HEK293 (cell line): ENCODE data around the gene TBPL1.

Source experiments
- CTCF ChIA-PET: fragments of 350-600 bp; formaldehyde crosslinking; extraction: SDS; loops from one replicate; lab custom pipeline; 2021; ENCODE audit warnings: antibody characterized with exemption; lab: Yijun Ruan, JAX
- POLR2A ChIA-PET: fragments of 300-600 bp; formaldehyde crosslinking; extraction: SDS; loops from one replicate; lab custom pipeline; 2020; ENCODE audit warnings: antibody characterized with exemption, inconsistent platforms; lab: Yijun Ruan, JAX
- H3K27ac ChIP-seq: fragments of 200-500 bp; sonication (Bioruptor generic); 2 replicates; pipeline ENCODE4 v1.5.1; 2014; ENCODE audit warnings: low read depth, low read length, control low read depth, inconsistent platforms; ENCODE audit errors: extremely low read depth
- H3K36me3 ChIP-seq, 2 experiments: fragments of 200-500 bp in 1 of 2; sonication (Bioruptor generic) in 1 of 2; 1 replicate in 1 of 2; 2 replicates in 1 of 2; pipeline ENCODE4 v1.5.1; 2014 to 2017; ENCODE audit warnings: inconsistent platforms in 2 of 2, low read length in 2 of 2; ENCODE audit not compliant: control insufficient read depth in 2 of 2, insufficient read depth in 1 of 2
- H3K4me1 ChIP-seq: fragments of 200-500 bp; sonication (Bioruptor generic); 2 replicates; pipeline ENCODE4 v1.5.1; 2014; ENCODE audit warnings: mild to moderate bottlenecking, low read length, inconsistent platforms; ENCODE audit not compliant: control insufficient read depth, insufficient read depth
- H3K4me3 ChIP-seq: 2 replicates; pipeline ENCODE4 v1.5.1; 2011; ENCODE audit warnings: low read depth, mild to moderate bottlenecking, control low read depth, low read length, moderate library complexity
- H3K9me3 ChIP-seq: fragments of 200-500 bp; sonication (Bioruptor generic); 2 replicates; pipeline ENCODE4 v1.5.1; 2014; ENCODE audit warnings: low read depth, low read length, inconsistent platforms; ENCODE audit not compliant: control insufficient read depth, insufficient read depth
- GLI2 ChIP-seq: fragments of 450-650 bp; formaldehyde crosslinking; IDR thresholded peaks from 2 replicates; pipeline ENCODE4; 2017; ENCODE audit warnings: missing biosample characterization, missing genetic modification characterization, low read depth, borderline replicate concordance
- HOXC10 ChIP-seq: sonication (generic); formaldehyde crosslinking; IDR thresholded peaks from 2 replicates; pipeline ENCODE4 v1.8.1; 2023; ENCODE audit warnings: mild to moderate bottlenecking, missing genetic modification reagents
- KLF17 ChIP-seq: fragments of 450-650 bp; formaldehyde crosslinking; IDR thresholded peaks from 2 replicates; pipeline ENCODE4 v1.5.1; 2016; ENCODE audit warnings: missing biosample characterization, missing genetic modification characterization
- PRDM10 ChIP-seq: fragments of 450-650 bp; formaldehyde crosslinking; IDR thresholded peaks from 2 replicates; pipeline ENCODE4 v1.5.1; 2016; ENCODE audit warnings: missing biosample characterization, missing genetic modification characterization
- YY1 ChIP-seq: fragments of 450-650 bp; formaldehyde crosslinking; IDR thresholded peaks from 2 replicates; pipeline ENCODE4 v1.5.1; 2018; ENCODE audit warnings: missing biosample characterization, missing genetic modification characterization
- ZBTB44 ChIP-seq: fragments of 450-650 bp; IDR thresholded peaks from 2 replicates; pipeline ENCODE4 v1.5.1; 2018; ENCODE audit warnings: missing biosample characterization, mild to moderate bottlenecking, missing genetic modification characterization
- ZNF112 ChIP-seq: fragments of 450-650 bp; formaldehyde crosslinking; IDR thresholded peaks from 2 replicates; pipeline ENCODE4 v1.5.0; 2017; ENCODE audit warnings: missing biosample characterization, missing genetic modification characterization
- ZNF121 ChIP-seq: fragments of 450-650 bp; formaldehyde crosslinking; IDR thresholded peaks from 2 replicates; pipeline ENCODE4 v1.5.1; 2016; ENCODE audit warnings: missing biosample characterization, missing genetic modification characterization
- ZNF175 ChIP-seq: fragments of 450-650 bp; formaldehyde crosslinking; IDR thresholded peaks from 2 replicates; pipeline ENCODE4 v1.5.1; 2016; ENCODE audit warnings: missing biosample characterization, missing genetic modification characterization
- ZNF214 ChIP-seq: fragments of 450-650 bp; formaldehyde crosslinking; IDR thresholded peaks from 2 replicates; pipeline ENCODE4 v1.5.1; 2017; ENCODE audit warnings: missing biosample characterization, mild to moderate bottlenecking, missing genetic modification characterization, borderline replicate concordance
- ZNF248 ChIP-seq: fragments of 450-650 bp; formaldehyde crosslinking; IDR thresholded peaks from 2 replicates; pipeline ENCODE4 v1.5.1; 2017; ENCODE audit warnings: missing biosample characterization, missing genetic modification characterization
- ZNF280C ChIP-seq: fragments of 450-650 bp; formaldehyde crosslinking; IDR thresholded peaks from 2 replicates; pipeline ENCODE4 v1.5.1; 2016; ENCODE audit warnings: missing biosample characterization, missing genetic modification characterization
- ZNF362 ChIP-seq: fragments of 450-650 bp; formaldehyde crosslinking; IDR thresholded peaks from 2 replicates; pipeline ENCODE4 v1.5.1; 2016; ENCODE audit warnings: missing biosample characterization, missing genetic modification characterization
- ZNF366 ChIP-seq: fragments of 450-650 bp; formaldehyde crosslinking; conservative IDR thresholded peaks from 2 replicates; pipeline ENCODE4 v1.5.1; 2016; ENCODE audit warnings: missing biosample characterization, missing genetic modification characterization
- ZNF449 ChIP-seq: fragments of 450-650 bp; formaldehyde crosslinking; IDR thresholded peaks from 2 replicates; pipeline ENCODE4 v1.5.1; 2017; ENCODE audit warnings: missing biosample characterization, mild to moderate bottlenecking, missing genetic modification characterization, moderate library complexity
- ZNF585B ChIP-seq: fragments of 450-650 bp; formaldehyde crosslinking; IDR thresholded peaks from 2 replicates; pipeline ENCODE4 v1.5.1; 2016; ENCODE audit warnings: missing biosample characterization, missing genetic modification characterization
- ZNF600 ChIP-seq: fragments of 450-650 bp; formaldehyde crosslinking; IDR thresholded peaks from 2 replicates; pipeline ENCODE4 v1.5.1; 2016; ENCODE audit warnings: missing biosample characterization, missing genetic modification characterization
- ZNF624 ChIP-seq: fragments of 450-650 bp; formaldehyde crosslinking; IDR thresholded peaks from 2 replicates; pipeline ENCODE4 v1.5.1; 2017; ENCODE audit warnings: missing biosample characterization, missing genetic modification characterization
- ZNF629 ChIP-seq: fragments of 450-650 bp; formaldehyde crosslinking; IDR thresholded peaks from 2 replicates; pipeline ENCODE4 v1.5.1; 2017; ENCODE audit warnings: missing biosample characterization, missing genetic modification characterization
- ZNF639 ChIP-seq: fragments of 450-650 bp; formaldehyde crosslinking; IDR thresholded peaks from 2 replicates; pipeline ENCODE4 v1.5.1; 2016; ENCODE audit warnings: missing biosample characterization, missing genetic modification characterization
- ZNF843 ChIP-seq: fragments of 450-650 bp; formaldehyde crosslinking; IDR thresholded peaks from 2 replicates; pipeline ENCODE4 v1.5.1; 2016; ENCODE audit warnings: missing biosample characterization, missing genetic modification characterization
- ZSCAN16 ChIP-seq: fragments of 450-650 bp; formaldehyde crosslinking; IDR thresholded peaks from 2 replicates; pipeline ENCODE4 v1.5.1; 2016; ENCODE audit warnings: missing biosample characterization, missing genetic modification characterization

Gene TBPL1

GRCh38 chr6:133977983-133978895 is 25.2 kb downstream of the TBPL1 start:
- Histone ChIP-seq H3K4me1 (peaks cover 18% of the 10 kb centered on the region), H3K36me3 (peaks cover 6 to 16% of the 10 kb centered on the region in 2 experiments), H3K27ac (no peak overlapping the region), H3K9me3 (no peaks in the 10 kb centered on the region), H3K4me3 (no peak overlapping the region)
- POLR2A ChIA-PET: interaction anchor here (1.2 to 1.4 kb wide), 2 partner anchors 25 to 26 kb away, joined by 3 to 4 read pairs; partner anchors contain the start of gene TBPL1
- CTCF ChIA-PET: interaction anchor here (0.6 to 10.9 kb wide), 13 partner anchors 11 to 178 kb away, joined by 3 to 304 read pairs (median 4); no protein-coding TSS in a partner anchor
- TF ChIP-seq ZNF112: no peak
- no peak for TF ChIP-seq KLF17 (tag by site-specific recombination)
- no peak for TF ChIP-seq YY1 (tag by site-specific recombination)
- TF ChIP-seq ZNF214 (tag by site-specific recombination): no peak
- no peak for TF ChIP-seq ZSCAN16
- TF ChIP-seq ZNF121: no peak
- TF ChIP-seq ZNF843 (tag by site-specific recombination): no peak
- no peak for TF ChIP-seq ZBTB44 (tag by site-specific recombination)
- no peak for TF ChIP-seq HOXC10 (CRISPR knock-in tag)
- no peak for TF ChIP-seq ZNF600 (tag by site-specific recombination)
- TF ChIP-seq ZNF280C (tag by site-specific recombination): no peak
- TF ChIP-seq ZNF366 (tag by site-specific recombination): peak; percentile 90
- peak; percentile 22; the same call in 1 of the 2 replicates for TF ChIP-seq ZNF639
- TF ChIP-seq ZNF362 (tag by site-specific recombination): no peak
- TF ChIP-seq ZNF449: no peak
- no peak for TF ChIP-seq GLI2 (tag by site-specific recombination)
- peak; percentile 64; the same call in 1 of the 2 replicates for TF ChIP-seq ZNF629
- peak; percentile 77 for TF ChIP-seq PRDM10 (tag by site-specific recombination)
- TF ChIP-seq ZNF175 (tag by site-specific recombination): no peak
- TF ChIP-seq ZNF585B: no peak
- TF ChIP-seq ZNF248: no peak
- no peak for TF ChIP-seq ZNF624 (tag by site-specific recombination)
